Neural progenitor cell (in vitro differentiated cells): ENCODE results near the gene SELENOS. TPM values are rescaled to one million over a fixed set of nuclear protein-coding genes. Genes with fewer than 3 reads are reported as not detected.
A peak's percentile ranks its signal among the peaks of the same experiment; 100 is the strongest.

Source experiments
- DNase-seq: peaks from one replicate; pipeline ENCODE4 v3.0.0-alpha.2; 2016; ENCODE audit warnings: low spot score
- H2AFZ ChIP-seq: fragments of 200-600 bp; sonication (generic); replicated peaks from 2 replicates; pipeline ENCODE4 v1.6.1; 2016; ENCODE audit warnings: antibody characterized with exemption
- H3F3A ChIP-seq: fragments of 200-600 bp; sonication (generic); 2 replicates; pipeline ENCODE4 v1.6.1; 2016; ENCODE audit warnings: antibody characterized with exemption, low read depth
- H3K27ac ChIP-seq: fragments of 200-600 bp; sonication (generic); 2 replicates; pipeline ENCODE4 v1.5.1; 2016; ENCODE audit warnings: mild to moderate bottlenecking
- H3K27me3 ChIP-seq: fragments of 200-600 bp; sonication (generic); 2 replicates; pipeline ENCODE4 v1.6.1; 2016; ENCODE audit warnings: mild to moderate bottlenecking, moderate library complexity
- H3K36me3 ChIP-seq: fragments of 200-600 bp; sonication (generic); 2 replicates; pipeline ENCODE4 v1.5.1; 2016
- H3K4me1 ChIP-seq: fragments of 200-600 bp; sonication (generic); 2 replicates; pipeline ENCODE4 v1.6.1; 2016; ENCODE audit warnings: mixed run types
- H3K4me2 ChIP-seq: fragments of 200-600 bp; sonication (generic); 2 replicates; pipeline ENCODE4 v1.6.1; 2016
- H3K4me3 ChIP-seq: fragments of 200-600 bp; sonication (generic); 2 replicates; pipeline ENCODE4 v1.5.1; 2016
- H3K79me2 ChIP-seq: fragments of 200-600 bp; sonication (generic); 2 replicates; pipeline ENCODE4 v1.6.1; 2016; ENCODE audit warnings: low read depth
- H3K9ac ChIP-seq: fragments of 200-600 bp; sonication (generic); 2 replicates; pipeline ENCODE4 v1.6.1; 2016
- H3K9me3 ChIP-seq: fragments of 200-600 bp; sonication (generic); 2 replicates; pipeline ENCODE4 v1.5.1; 2016; ENCODE audit warnings: low read depth
- H4K20me1 ChIP-seq: fragments of 200-600 bp; sonication (generic); 2 replicates; pipeline ENCODE4 v1.6.1; 2016; ENCODE audit warnings: low read depth
- H3K27ac Mint-ChIP-seq: 3 replicates; pipeline ENCODE4 v1.8.0; 2021; ENCODE audit warnings: mixed read lengths
- H3K27me3 Mint-ChIP-seq: 2 replicates; pipeline ENCODE4 v1.8.0; 2022; ENCODE audit warnings: low read depth, mild to moderate bottlenecking, inconsistent platforms, moderate library complexity, mixed read lengths; ENCODE audit not compliant: insufficient read depth
- H3K36me3 Mint-ChIP-seq: 3 replicates; pipeline ENCODE4 v1.8.0; 2021; ENCODE audit warnings: mixed read lengths
- H3K4me1 Mint-ChIP-seq: 3 replicates; pipeline ENCODE4 v1.8.0; 2021; ENCODE audit warnings: mixed read lengths
- H3K4me3 Mint-ChIP-seq: 3 replicates; pipeline ENCODE4 v1.8.0; 2021; ENCODE audit warnings: mild to moderate bottlenecking, moderate library complexity, mixed read lengths
- H3K9me3 Mint-ChIP-seq: 3 replicates; pipeline ENCODE4 v1.8.0; 2020; ENCODE audit warnings: mixed read lengths
- EZH2 ChIP-seq: fragments of 200-600 bp; sonication (generic); IDR thresholded peaks from 2 replicates; pipeline ENCODE4 v1.6.1; 2017; ENCODE audit warnings: antibody characterized with exemption, mild to moderate bottlenecking, moderate library complexity
- EZH2phosphoT487 ChIP-seq: fragments of 200-600 bp; sonication (generic); IDR thresholded peaks from 2 replicates; pipeline ENCODE4 v1.6.1; 2017; ENCODE audit warnings: antibody characterized with exemption
- total RNA-seq: library from RNA; depleted of rRNA; stranded (reverse); fragments of >200 nt; gene quantifications from 2 replicates; pipeline ENCODE4 v1.2.3, GENCODE V29; 2015; ENCODE audit warnings: low replicate concordance
- TF ChIP-seq, protein P1 (sequence below): fragments of 200-600 bp; sonication (generic); IDR thresholded peaks from 2 replicates; pipeline ENCODE4 v1.5.1; 2017; ENCODE audit warnings: antibody characterized with exemption, mild to moderate bottlenecking

The SELENOS gene
- total RNA-seq, 1 donor from 2014 or later, result 39.1 TPM

DNA sequence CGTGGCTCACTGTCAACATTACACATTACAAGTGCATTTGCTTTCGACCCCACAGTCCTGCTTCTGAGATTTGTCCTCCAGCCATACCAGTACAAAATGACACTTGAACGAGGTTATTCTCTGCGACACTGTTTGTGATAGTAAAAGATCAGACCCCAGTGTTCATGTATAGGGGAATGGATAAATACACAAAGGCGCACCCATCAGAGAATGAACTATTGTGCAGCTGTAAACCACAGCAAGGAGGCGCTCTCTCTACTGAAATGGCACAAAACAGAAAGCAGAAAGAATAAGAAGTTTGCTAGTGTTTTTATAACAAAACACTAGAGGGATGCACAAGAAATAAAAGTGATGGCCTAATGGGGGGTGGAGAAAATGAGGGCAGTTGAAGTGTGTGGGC is 20.5 kb downstream of the SELENOS start:
- Histone ChIP-seq H3K27ac (no peak overlapping the region), H3K27me3 (peaks cover 14% of the 10 kb centered on the region), H3K9me3 (no peaks in the 10 kb centered on the region), H3K36me3 (no peaks in the 10 kb centered on the region), H3K4me1 (peaks cover 15% of the 10 kb centered on the region), H3K9ac (no peak overlapping the region), H2AFZ (no peak overlapping the region), H3K79me2 (no peaks in the 10 kb centered on the region), H4K20me1 (no peaks in the 10 kb centered on the region), H3K4me3 (no peak overlapping the region), H3K4me2 (no peak overlapping the region), H3F3A (peaks cover 23% of the 10 kb centered on the region)
- no peak overlapping the region for H3K27ac Mint-ChIP-seq
- H3K4me3 Mint-ChIP-seq, result no peak overlapping the region
- DNase-seq, result no peak
- H3K36me3 Mint-ChIP-seq, result no peaks in the 10 kb centered on the region
- peaks cover 7% of the 10 kb centered on the region for H3K27me3 Mint-ChIP-seq
- TF ChIP-seq, protein P1, sequence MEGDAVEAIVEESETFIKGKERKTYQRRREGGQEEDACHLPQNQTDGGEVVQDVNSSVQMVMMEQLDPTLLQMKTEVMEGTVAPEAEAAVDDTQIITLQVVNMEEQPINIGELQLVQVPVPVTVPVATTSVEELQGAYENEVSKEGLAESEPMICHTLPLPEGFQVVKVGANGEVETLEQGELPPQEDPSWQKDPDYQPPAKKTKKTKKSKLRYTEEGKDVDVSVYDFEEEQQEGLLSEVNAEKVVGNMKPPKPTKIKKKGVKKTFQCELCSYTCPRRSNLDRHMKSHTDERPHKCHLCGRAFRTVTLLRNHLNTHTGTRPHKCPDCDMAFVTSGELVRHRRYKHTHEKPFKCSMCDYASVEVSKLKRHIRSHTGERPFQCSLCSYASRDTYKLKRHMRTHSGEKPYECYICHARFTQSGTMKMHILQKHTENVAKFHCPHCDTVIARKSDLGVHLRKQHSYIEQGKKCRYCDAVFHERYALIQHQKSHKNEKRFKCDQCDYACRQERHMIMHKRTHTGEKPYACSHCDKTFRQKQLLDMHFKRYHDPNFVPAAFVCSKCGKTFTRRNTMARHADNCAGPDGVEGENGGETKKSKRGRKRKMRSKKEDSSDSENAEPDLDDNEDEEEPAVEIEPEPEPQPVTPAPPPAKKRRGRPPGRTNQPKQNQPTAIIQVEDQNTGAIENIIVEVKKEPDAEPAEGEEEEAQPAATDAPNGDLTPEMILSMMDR, result peak; percentile 46
- TF ChIP-seq EZH2phosphoT487, result no peak
- H3K4me1 Mint-ChIP-seq, result peaks cover 29% of the 10 kb centered on the region
- H3K9me3 Mint-ChIP-seq, result no peaks in the 10 kb centered on the region

DNA sequence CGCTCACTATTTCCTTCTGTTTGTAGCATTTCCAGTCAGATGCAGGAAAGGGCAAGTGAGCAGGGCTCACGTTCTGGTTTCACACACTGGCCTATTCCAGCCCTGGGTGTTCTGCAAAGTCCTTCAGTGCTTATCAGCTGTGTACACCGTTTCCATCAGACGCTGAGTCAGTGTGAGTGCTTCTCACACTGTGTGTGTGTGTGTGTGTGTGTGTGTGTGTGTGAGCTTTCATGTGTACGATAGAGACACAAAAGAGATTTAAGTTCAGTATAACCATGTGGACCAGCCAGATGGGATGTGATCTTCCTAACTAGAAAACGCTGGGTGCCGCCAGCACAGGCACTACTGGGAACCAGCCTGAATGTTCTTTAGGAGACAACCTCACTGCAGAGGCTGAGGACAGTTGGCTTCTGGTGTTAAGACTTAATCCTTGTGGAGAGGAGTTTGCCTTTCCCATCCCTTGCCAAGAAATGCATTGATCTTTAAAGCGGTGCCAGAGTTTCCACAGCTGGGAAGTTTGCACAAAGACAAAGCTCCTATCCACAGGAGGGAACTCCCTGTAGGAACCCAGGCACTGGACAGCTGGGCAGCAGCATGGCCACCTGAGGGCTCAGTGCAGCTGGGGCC is 21.6 kb downstream of the SELENOS start:
- TF ChIP-seq EZH2phosphoT487 (no peak), EZH2 (no peak)
- TF ChIP-seq, protein P1, result no peak
- Histone ChIP-seq H3K27me3 (peaks cover 14% of the 10 kb centered on the region), H3K36me3 (no peaks in the 10 kb centered on the region), H4K20me1 (peaks cover 3% of the 10 kb centered on the region), H3F3A (peaks cover 23% of the 10 kb centered on the region), H3K4me2 (peak overlapping the region; percentile 20), H3K4me3 (no peak overlapping the region), H2AFZ (no peak overlapping the region), H3K9ac (no peak overlapping the region), H3K4me1 (peaks cover 15% of the 10 kb centered on the region), H3K27ac (no peak overlapping the region), H3K79me2 (peaks cover 3% of the 10 kb centered on the region), H3K9me3 (no peaks in the 10 kb centered on the region)
- H3K27ac Mint-ChIP-seq, result no peak overlapping the region
- DNase-seq, result peak; percentile 64
- peaks cover 7% of the 10 kb centered on the region for H3K27me3 Mint-ChIP-seq
- peaks cover 29% of the 10 kb centered on the region for H3K4me1 Mint-ChIP-seq
- H3K4me3 Mint-ChIP-seq, result no peak overlapping the region
- H3K36me3 Mint-ChIP-seq, result no peaks in the 10 kb centered on the region
- H3K9me3 Mint-ChIP-seq, result no peaks in the 10 kb centered on the region

DNA sequence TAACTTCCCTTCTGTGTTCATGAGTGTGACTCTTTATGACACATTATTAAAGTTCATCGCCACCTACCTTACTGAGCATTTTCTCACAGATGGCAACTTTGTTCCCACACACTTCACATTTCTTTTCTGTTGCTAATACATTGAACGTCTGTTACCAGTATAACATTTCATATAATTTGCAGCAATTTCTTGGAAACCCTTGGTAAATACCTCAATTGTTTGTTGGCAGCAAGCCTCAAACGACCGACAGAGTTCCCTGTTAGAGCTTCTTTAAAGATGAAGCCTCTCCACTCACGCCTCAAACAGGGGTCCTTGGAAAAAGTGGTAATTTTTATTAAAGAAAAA is 22.3 kb downstream of the SELENOS start:
- peaks cover 14% of the 10 kb centered on the region for H3K27me3 ChIP-seq
- H3K4me3 Mint-ChIP-seq, result no peak overlapping the region
- no peaks in the 10 kb centered on the region for H3K9me3 Mint-ChIP-seq
- no peak overlapping the region for H3K4me3 ChIP-seq
- H3K4me1 Mint-ChIP-seq, result peaks cover 36% of the 10 kb centered on the region
- H3K9me3 ChIP-seq, result no peaks in the 10 kb centered on the region
- H3K36me3 Mint-ChIP-seq, result no peaks in the 10 kb centered on the region
- H2AFZ ChIP-seq, result no peak overlapping the region
- H3K36me3 ChIP-seq, result no peaks in the 10 kb centered on the region
- no peak overlapping the region for H3K4me2 ChIP-seq
- no peak for DNase-seq
- peaks cover 10% of the 10 kb centered on the region for H4K20me1 ChIP-seq
- no peak overlapping the region for H3K9ac ChIP-seq
- TF ChIP-seq, protein P1, result no peak
- TF ChIP-seq EZH2 (no peak), EZH2phosphoT487 (no peak)
- peaks cover 21% of the 10 kb centered on the region for H3K4me1 ChIP-seq
- H3K27me3 Mint-ChIP-seq, result peaks cover 7% of the 10 kb centered on the region
- no peak overlapping the region for H3K27ac ChIP-seq
- peaks cover 10% of the 10 kb centered on the region for H3K79me2 ChIP-seq
- H3F3A ChIP-seq, result peaks cover 23% of the 10 kb centered on the region
- no peak overlapping the region for H3K27ac Mint-ChIP-seq
